ENCODE measurements around the gene ABCC12.
A peak's percentile ranks its signal among the peaks of the same experiment; 100 is the strongest.

The ABCC12 gene

DNA sequence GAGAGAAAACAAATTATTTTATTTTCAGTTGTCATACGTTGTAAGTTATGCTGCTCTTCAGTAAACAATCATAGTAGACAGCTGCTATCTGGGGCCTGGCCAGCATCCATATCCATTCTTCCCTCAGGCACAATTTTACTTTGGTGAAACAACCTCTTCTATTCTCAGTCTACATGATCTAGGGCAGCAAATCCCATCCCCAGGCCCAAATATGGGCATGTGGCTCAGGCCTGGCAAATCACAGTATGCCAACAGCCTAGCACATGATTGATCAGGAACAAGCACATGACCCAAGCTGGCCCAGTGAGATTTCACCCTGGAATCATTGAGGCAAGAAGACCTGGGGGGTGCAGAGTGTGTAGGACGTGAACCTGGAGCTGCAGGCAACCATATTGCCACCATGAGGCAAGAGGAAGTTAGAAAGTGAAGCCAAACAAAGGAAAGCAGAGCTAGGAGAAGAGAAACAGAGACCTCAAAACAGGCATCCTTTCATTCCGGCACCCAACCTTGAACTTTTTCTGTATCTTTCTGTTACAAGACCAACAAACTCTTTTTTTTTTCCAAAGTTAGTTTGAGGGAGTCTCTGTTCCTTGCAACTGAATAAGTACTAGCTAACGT lies 10.3 kb upstream of the ABCC12 start:
- no peak for DNase-seq

DNA sequence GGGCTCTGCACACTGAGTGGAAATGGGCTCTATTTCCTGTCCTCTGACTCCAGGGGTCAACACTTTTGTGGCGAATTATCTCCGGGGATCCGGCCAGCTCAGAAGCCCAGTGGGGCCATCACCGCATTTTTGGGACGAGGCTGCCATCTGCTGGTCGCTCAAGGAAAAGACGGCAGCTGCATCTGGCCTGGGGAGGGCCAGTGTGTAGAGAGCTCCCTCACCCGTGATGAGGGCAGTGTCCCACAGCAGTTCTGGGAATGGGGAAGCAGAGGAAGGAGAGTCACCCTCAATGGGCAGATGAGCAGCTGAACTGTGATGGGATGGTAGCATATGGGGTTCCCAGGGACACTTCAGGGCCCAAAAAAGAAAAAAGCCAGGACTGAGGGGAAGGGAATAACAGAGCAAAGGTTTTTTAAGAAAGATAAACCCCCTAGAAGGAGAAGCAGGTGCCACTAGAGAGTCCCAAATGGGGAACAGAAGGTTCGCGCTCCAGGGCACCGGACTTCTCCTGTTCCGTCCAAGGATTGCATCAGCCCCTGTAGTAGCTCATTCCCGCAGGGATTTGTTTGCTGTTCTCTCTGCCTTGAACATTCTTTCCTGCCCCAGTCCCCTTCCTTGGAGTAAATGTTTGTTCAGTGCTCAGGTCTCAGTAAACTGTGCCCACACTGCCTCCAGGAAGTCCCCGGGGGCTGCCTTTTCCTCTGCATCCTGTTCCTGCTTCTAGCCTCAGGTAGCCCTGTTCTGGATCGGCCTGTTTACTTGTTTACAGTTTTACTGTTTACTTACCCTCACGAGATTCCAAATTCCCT lies 9.3 kb upstream of the ABCC12 start:
- no peak for DNase-seq

DNA sequence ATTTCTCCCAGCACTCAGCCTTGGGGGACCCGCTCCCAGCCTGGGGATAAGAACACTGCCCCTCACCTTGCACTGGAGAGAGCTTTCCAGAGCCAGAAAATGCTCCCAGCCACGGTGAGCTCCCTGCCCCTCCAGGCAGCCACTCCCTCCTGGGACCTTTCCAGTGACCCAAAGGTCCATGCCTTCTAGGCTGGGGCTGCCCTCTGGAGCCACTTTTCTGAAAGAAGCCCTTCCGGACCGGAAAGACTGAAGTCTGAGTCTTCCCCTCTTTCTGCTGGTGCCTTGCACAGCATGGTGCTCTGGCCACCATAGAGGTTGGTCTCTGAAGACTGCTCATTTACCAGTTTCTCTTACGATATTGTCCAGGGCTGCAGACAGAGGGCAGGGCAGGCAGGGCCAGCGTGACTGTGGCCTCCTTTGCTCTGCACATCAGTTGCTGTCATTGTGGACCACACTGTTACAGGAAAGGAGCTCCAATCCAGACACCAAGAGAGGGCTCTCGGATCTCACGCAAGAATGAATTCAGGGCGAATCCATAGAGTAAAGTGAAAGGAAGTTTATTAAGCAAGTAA lies 7.1 kb upstream of the ABCC12 start:
- DNase-seq = no peak

- no peak for DNase-seq
These were observed 6.1 kb upstream of the ABCC12 start for GRCh38 chr16:48161906-48162305.

- no peak for DNase-seq
These were observed 4.8 kb upstream of the ABCC12 start for GRCh38 chr16:48160575-48160974.

DNA sequence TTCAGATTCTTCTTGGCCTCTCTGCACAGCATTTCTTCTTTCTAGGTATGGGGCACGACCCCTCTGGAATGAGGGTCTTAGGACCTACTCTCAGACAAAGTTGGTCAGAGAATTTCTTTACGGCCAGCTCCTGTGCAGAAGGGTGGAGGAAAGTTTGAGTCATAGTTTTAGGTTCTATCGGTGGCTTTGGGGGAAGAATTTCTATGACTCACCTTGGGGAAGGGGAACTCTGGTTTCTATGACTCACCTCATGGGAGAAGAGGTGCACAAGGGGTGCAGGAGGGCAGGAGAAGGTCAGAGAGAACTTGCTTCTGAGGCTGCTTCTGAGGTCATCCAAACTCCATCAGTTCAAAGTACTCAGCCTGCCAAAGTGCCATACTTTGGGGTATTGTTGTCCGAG lies 2.5 kb upstream of the ABCC12 start:
- no peak for DNase-seq

DNA sequence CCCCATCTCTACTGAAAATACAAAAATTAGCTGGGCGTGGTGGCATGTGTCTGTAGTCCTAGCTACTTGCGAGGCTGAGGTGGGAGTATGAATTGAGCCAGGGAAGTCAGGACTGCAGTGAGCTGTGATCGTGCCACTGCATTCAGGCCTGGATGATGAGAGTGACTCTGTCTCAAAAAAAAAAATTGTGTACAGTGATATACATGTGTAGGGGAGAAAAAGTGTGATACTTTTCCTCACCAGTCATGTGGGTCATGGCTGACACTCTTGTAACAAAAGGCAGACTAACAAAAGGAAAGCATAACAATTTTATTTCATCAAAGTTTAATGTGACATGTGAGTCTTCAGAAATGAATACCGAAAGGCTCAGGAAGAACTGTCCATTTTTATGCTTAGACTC lies 2.0 kb upstream of the ABCC12 start:
- no peak for DNase-seq

- DNase-seq = no peak
These were observed 1.5 kb upstream of the ABCC12 start for GRCh38 chr16:48157302-48157701.

DNA sequence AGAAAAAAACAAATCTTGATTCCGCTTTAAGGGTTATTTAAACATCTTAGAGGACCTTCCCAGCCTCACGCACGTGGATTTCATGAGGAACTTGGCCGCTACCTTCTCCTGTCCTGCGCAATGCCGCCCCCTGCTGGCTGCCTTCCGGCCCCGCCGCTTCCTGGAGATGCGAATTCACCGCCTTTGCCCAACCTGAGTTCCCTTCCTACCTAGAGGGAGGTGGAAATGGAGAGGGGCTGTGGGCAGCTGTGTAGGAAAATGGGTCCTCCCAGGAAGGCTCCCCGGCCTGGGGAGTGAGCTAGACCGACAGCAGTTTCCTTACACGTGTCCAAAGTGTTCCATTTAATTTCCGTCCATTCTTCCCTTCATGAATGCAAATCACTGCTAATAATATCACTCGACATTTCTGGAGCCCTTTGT lies 1.0 kb upstream of the ABCC12 start:
- DNase-seq = peak; percentile 16

DNA sequence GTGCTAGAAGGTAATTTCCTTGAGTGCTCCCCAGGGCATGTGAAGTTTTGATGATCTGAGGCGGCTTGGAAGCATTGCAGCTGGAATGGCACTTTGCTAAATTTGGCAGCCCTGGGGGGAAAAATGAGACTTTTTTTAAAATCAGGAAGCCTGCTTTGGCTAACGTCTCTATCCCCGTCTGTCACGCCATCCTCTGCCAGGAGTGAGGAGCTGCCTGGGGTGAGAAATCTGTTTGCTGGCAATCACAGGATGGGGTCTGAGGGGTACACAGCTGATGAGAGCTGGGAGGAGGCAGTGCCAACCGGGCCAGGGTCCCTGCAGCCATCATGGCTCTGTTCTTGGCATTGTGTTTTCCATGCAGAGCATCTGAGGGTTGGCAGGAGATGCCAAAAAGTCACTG lies 2.0 kb downstream of the ABCC12 start:
- DNase-seq = no peak

- no peak for DNase-seq
These were observed 3.6 kb downstream of the ABCC12 start for GRCh38 chr16:48152226-48152625.

GRCh38 chr16:48150707-48151106 lies 5.1 kb downstream of the ABCC12 start:
- no peak for DNase-seq

DNA sequence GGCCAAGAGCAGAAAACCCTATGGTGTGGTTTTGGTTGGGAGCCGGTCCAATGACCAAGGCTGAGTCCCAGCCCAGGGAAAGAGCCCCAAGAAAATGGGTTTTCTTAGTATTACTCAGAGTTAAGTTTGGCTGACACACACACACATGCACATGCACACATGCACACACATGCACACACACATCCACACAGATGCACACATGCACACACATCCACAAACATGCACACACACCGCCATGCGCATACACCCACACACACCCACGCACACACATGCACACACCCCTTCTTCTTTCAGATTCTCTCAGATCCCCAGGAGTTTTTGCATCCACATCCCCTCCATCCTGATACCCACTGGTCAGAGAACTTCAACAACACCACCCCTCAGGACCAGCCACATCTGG lies 9.1 kb downstream of the ABCC12 start:
- DNase-seq = no peak

GRCh38 chr16:48146131-48146530 lies 9.7 kb downstream of the ABCC12 start:
- no peak for DNase-seq

GRCh38 chr16:48143812-48144368 lies 11.9 kb downstream of the ABCC12 start:
- DNase-seq = no peak

DNA sequence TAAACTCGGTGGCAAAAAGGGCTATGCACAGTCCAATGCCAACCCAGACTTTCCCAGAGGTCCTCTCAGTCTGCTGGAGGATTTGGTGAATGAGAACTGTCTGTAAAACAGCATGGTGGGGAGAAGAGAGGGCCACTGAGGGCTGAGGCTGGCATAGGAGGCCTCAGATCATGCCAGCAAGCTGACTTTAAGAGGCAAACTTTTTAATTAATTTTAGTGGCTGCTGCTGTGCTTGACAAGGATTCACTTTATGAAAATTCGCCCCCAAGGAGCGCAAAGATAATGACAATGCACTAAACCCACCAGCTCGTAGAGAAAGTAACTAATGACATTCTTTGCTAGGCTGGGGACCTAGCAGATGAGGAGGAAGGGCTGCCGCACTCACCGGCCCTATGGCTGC lies 15.0 kb downstream of the ABCC12 start:
- DNase-seq = no peak

DNA sequence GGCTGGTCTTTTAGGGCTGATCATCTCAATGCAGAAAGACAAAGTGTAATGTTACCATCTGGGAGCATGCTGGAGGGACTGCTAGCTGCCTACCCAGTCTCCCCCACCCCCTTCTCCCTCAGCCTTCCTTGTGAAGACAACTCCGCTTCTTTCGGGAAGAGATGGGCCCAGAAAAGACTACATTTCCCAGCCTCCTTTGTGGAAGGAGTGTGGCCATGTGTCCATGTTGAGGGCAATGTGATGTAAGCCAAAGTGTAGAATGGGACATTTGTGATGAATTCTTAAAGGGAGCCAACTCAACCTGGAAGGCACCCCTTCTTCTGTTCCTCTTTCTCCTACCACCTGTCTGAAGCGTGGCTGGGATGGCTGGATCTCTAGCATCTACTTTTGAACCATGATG lies 16.3 kb downstream of the ABCC12 start:
- no peak for DNase-seq

DNA sequence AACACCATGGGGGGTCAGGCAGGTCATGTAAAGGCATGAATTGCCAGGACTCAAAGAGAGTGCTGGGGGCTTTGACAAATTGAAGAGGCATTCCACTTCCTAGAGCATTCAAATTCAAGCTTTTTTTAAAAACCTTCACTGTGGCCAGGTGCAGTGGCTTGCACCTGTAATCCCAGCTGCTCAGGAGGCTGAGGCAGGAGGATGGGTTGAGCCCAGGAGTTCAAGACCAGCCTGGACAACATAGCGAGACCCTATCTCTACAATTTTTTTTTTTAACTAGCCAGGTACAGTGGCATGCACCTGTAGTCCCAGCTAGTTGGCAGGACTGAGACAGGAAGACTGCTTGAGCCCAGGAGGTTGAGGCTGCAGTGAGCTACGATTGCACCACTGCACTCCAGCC lies 17.2 kb downstream of the ABCC12 start:
- DNase-seq = no peak

DNA sequence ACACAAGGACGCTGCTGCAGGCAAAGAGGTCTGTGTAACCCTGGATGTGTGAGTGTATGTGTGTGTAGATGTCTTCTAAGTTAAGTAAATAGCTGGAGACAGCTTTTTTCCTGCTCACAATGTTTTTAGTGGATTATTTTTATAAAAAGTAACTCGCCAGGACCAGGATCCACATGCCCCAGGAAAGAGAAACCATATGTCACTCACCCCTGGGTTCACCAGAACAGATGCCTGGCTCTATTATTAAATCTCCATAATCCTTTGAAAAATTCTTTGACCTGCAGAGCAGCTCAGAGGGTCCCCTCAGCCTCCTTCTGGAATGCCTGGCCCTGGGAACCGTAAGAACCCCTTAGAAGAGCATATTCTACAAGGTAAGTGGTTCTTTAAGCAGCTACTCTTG lies 18.0 kb downstream of the ABCC12 start:
- no peak for DNase-seq

DNA sequence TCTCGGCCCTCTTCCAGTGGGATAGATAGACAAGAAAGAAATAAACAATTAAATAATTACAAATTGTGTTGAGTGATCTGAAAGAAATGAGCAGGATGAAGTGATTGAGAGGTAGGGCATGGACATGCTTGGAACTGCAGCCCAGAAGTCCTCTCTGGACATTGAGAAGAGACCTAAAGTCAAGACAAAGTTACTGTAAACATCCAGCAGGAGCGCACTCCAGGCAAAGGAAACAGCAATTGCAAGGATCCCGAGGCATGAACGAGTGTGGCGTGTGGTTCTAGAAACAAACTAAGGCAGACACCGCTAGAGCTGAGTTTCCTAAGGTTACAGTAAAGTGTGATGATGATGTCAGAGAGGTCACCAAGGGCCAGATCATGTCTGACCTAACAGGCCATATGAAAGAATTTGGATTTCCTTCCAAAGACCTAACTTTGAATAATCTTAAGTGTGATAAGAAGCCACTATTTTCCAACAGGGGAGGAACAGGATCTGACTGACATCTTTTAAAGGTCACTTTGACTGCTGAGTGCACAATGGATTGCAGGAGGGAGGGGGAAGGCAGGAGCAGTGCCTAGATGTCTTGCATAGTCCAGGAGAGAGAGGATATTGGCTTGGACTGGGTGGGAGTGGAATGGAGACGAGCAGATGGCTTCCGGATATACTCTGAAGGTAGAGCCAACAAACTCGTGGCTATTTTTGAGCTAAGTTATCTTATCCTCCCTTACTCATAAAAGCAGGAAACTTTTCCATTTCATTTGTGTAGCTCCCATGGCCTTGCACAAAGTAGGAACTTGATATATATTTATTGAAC lies 19.0 kb downstream of the ABCC12 start:
- no peak for DNase-seq

DNA sequence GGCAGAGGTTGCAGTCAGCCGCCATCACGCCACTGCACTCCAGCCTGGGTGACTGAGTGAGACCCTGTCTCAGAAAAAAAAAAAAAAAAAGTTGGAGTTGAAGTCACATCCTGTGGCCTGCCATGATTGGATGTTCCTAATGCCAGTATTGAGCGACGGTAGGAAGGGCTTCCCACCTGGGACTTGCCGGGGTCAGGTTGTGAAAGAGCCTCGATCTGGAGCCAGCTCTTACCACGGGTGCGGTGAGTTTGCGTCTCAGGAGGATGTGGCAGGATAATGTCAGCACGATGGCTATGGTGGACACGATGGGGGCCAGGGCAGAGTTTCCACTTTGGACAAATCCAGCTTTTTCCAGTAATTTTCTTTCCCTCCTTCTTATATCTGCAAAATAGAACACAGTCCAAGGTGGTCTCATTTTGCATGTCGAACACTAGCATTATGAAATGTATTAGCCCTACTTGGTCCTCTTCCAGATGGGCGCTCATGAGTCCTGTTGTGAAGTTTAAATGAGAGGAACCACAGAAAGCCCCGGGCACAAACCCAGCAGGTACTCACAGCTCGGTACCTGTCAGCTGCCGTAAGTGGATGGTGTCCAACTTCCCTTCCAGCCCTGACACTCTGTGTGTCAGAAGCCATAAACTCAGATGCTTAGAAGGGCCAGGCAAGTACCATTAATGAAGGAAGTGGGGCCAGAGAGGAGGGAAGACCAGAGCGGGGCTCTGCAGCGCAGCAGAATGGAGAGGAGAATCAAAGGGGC lies 22.2 kb downstream of the ABCC12 start:
- DNase-seq = no peak

- DNase-seq = no peak
These were observed 23.1 kb downstream of the ABCC12 start for GRCh38 chr16:48132696-48133095.
